NCI-H2107 treated with DMSO at 0.1 percent for 48 hours (cell line): Measurements from ENCODE around the gene MINDY3.
"Not testable (repeated sequence)": the region's sequence is repeated elsewhere in the genome, so short reads cannot be mapped to it uniquely, and the experiment has no call there.

Source experiments
- DNase-seq: peaks from one replicate; lab custom pipeline; 2025; ENCODE audit not compliant: unreplicated experiment; lab: John Stamatoyannopoulos, UW

MINDY3 gene

GRCh38 chr10:15857107-15857575 lies 3.2 kb downstream of the MINDY3 start:
- DNase-seq, result no peak

GRCh38 chr10:15856328-15857015 lies 3.8 kb downstream of the MINDY3 start:
- DNase-seq, result no peak

GRCh38 chr10:15853800-15854199 lies 6.5 kb downstream of the MINDY3 start:
- no peak for DNase-seq

- no peak for DNase-seq
Measured at GRCh38 chr10:15852111-15852557, 8.2 kb downstream of the MINDY3 start.

GRCh38 chr10:15850337-15850978 lies 9.8 kb downstream of the MINDY3 start:
- not testable (repeated sequence) for DNase-seq

GRCh38 chr10:15849316-15849715 lies 11.0 kb downstream of the MINDY3 start:
- DNase-seq, result no peak

DNA sequence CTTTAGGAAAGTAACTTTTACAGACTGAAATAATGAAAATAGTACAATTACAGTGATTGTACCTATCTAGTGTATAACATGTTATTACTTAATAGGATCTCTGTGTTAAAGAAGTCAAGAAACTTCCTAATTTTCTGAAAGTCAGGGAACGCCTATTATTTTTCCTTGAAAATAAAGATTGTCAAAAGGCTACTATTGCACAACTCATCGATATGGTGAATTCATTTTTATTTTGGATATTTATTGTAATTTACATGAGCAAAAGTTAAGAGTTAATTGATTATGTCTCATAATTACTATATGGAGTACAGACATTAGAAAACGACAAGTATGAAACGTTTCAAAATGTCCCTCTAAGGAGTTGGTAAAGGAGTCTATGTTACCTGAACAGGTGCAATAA lies 12.8 kb downstream of the MINDY3 start:
- DNase-seq, result no peak

DNA sequence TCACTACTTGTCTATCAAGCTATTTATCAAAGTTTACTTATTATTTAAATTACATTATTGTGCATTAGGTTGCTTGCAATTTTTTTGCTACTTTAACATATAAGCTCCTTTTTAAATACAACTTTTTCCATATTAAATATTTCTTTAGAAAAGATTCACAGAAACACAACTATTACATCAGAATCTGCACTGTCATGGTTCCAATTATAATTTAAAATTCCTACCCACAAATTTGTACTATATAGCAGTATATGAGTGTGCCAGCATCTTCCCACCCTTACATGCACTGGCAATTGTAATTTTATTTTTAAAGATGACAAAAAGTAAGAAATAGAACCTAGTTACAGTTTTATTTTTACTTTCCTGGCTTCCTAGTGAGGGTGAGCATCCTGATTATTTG lies 15.8 kb downstream of the MINDY3 start:
- no peak for DNase-seq

- DNase-seq, result no peak
Measured at GRCh38 chr10:15843695-15844094, 16.6 kb downstream of the MINDY3 start.

- no peak for DNase-seq
Measured at GRCh38 chr10:15842556-15843169, 17.6 kb downstream of the MINDY3 start.

DNA sequence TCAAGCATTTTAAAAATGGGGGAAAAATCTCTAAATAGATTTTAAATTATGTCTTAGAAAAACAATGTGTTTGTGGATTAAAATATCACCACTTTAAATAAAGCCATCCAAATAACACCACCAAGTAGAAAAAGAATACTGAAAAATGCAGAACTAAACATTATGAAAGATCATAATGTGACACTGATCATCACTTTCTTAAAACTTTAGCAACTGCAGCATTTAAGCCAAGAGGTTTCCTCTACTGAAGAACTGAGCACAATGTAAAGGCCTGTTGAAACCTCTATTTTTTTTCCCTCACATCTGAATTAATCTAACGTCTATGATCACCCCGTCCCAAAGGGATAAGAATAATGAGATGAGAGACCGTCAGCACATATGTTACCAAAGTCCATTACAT lies 18.6 kb downstream of the MINDY3 start:
- no peak for DNase-seq

DNA sequence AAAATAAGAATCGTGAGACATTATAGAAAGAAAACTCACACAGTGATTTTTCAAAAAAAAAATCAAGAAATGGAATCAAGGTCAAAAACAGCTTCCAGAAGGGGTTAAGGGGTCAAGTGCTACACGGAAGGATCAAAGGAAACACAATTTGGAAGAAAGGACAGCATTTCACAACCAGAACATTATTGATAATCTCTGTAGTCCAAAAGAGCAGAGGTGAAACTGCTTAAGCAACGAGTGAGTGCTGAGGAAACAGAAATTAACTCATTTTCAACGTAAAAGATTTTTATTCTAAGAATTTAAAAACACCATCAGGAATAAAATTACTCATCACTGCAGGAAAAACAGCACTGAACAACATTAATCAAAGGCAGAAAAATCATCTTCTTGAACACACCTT lies 23.5 kb downstream of the MINDY3 start:
- no peak for DNase-seq

DNA sequence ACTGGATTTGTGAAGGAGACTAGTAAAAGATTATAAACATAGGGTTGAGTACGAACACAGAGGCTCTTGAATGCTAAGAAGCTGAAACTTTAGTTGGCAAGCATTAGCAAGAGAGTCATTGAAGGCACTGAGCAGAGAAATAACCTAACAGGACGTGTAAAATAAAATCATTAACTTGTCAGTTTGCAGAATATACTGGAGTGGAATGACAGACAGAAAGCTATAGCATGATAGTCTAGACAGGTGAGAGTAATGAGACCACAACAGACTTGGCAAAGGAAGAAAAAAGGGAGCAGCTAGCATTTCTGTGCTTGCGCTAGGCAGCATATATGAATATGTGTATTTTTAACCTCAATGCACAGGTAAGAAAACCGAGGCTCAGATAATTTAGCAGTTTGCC lies 30.8 kb downstream of the MINDY3 start:
- DNase-seq, result no peak

- no peak for DNase-seq
Measured at GRCh38 chr10:15824498-15824897, 35.8 kb downstream of the MINDY3 start.

GRCh38 chr10:15822131-15822530 lies 38.2 kb downstream of the MINDY3 start:
- DNase-seq, result no peak

- DNase-seq, result no peak
Measured at GRCh38 chr10:15821046-15821683, 39.1 kb downstream of the MINDY3 start.

DNA sequence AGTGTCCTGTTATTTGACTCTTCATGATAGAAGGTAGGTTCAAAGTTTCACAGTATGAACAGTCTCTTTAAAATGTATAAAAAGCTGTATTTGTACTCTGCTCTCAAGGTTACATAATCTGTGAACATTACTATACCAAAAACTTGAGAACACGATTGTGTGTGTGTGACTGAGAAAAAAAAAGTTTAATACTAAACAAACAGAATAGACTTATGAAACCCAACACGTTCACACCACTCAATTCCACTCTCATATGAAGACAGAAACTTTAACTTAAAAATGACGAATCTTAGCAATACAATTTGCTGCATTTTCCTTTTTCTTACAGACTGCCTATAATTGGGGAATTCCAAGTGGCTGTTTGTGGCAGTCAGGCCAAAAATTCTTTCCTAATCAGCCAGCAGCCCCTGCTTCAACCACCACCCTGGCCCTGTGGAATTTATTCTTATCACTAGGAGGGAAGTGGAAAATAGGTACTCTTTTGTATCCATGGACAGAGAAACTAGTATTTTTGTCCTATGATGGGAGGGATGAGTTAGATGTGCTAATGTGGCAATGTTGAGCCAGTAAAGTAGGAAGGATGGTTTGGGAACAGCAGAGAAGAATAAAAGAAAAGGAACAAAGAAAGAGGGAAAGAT lies 42.8 kb downstream of the MINDY3 start:
- DNase-seq, result no peak

- DNase-seq, result no peak
Measured at GRCh38 chr10:15815242-15815885, 44.9 kb downstream of the MINDY3 start.

DNA sequence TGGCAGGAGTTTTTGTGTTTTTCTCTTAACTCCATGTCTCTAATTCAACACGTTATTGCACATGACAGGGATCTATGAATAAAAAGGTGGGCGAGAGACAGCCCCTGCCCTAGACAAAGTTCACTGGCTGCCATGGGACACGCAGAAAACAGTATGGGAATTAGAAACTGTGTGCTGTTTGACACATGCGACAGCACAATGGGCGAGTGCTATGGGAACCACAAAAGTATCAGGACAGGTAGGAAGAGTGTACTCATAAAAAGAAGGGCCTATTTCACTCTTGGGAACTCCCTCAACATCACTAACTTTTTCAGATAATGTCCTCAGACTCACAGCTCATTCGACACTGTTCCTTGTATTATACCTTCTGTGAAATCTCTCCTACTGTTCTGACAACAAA lies 45.7 kb downstream of the MINDY3 start:
- DNase-seq, result no peak

DNA sequence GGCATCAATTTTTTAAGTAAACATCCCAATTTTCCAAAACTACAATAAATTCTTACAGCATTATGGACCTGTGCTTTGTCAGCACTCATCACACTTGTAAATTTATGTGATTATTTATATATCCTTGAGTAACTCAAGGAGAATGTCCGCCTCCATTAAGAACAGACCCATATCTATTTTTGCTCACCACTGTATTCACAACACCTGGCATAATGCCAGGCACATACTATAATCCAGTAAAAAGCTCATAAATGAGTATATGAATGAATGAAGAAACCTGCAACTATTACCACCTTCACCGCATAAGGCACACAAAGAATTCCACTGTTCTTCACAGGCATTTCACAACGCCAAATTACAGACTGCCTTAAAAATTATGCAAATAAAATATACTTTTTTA lies 46.9 kb downstream of the MINDY3 start:
- DNase-seq, result no peak

DNA sequence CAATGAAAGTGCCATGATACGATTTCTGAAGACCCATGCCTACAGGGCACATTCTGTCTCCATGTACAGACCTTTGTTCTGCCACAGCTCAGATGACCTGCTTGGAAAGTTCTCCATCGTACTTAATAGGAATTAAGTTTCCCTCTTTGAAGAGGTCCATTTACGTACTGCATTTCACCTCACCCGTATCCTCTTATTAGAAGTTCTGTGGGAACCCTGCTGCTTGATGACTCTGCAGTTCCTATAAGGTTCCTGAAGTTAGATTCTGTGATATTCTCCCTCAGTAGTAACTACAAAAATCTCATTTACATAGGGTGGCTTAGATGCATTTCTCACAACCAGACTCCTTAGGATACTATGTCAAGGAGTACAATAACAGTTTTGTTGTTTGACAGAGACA lies 50.9 kb downstream of the MINDY3 start:
- no peak for DNase-seq
